Stimulated activated CD4-positive, alpha-beta T cell treated with anti-CD3 and anti-CD28 coated beads, Interleukin-12 subunit alpha, Interleukin-12 subunit beta, amount 100 ng/mL, for 4 hours (primary cell): Measurements from ENCODE around the gene ROBO1.

ENCODE experiments used
- DNase-seq: peaks from one replicate; pipeline ENCODE4 v3.0.0-alpha.2; 2020

The ROBO1 gene

DNA sequence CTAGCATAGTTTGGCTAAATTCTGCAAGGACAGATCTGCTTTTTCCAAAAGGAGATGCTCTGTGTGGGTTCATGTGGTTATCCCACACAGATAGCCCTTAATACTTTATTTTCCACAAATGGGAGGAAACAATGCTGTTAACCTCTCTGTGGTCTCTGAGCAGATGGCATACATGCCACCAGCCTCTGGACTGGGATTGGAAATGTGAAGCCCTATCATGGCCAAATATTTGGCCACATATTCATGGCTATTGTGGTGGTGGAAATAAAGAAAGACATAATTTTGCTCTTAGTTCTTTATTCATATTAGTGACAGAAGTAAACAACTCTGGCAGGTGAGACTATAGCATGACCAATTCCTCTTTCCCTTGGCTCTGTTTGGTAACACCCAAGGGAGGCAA is 726.2 kb downstream of the ROBO1 start:
- DNase-seq, result no peak

DNA sequence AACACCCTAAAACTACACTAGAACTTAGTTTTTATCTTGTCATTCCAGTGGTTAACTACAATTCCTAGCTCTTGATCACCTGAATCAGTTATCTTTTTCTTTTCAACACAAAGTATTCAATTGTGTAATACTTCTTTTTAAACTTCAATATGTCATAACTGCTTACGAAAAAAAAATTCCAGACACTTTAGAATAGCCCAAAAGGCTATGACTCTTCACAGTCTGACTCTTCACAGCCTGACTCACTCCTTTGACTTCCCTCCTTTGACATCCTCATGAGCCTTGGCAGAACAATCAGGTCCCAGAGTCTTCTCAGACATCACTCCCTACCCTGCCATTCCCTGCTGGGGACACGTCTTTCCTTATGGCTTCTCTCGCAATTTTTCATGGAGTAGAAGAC is 727.1 kb downstream of the ROBO1 start:
- DNase-seq, result no peak

DNA sequence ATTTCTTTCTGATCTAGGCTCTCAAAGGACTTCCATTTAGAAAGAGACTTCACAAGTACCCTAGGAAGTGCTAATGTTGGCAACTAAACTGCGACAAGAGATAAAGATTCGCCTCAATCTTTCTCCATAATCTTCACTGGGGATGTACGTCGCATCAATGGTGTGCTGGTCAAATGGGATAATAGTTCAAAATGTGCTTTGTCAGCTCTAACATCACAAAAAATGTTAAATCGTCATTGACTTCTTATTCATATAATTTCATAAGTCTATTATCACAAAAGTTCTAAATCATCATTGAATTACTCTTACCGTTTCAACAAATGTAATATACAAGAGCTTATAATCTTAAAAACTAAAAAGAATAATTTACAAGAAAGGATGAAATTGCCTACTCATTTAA is 727.7 kb downstream of the ROBO1 start:
- no peak for DNase-seq

DNA sequence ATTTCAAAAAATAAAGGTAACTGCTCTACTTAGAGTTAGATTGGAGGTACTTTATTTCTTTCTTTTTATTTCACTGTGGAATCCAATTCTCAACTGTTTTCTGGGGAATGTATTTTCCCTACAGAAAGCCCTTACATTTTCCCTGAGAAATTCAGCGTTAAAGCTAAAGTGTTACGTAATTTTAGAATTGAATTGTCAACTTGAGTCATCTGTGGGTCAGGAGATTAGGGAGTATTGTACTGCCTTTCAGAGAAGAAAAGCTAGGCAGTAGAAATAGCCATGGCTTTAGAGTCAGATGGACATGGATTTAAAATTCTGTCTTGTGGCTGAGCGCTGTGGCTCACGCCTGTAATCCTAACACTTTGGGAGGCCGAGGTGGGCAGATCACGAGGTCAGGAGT is 728.6 kb downstream of the ROBO1 start:
- DNase-seq, result no peak

DNA sequence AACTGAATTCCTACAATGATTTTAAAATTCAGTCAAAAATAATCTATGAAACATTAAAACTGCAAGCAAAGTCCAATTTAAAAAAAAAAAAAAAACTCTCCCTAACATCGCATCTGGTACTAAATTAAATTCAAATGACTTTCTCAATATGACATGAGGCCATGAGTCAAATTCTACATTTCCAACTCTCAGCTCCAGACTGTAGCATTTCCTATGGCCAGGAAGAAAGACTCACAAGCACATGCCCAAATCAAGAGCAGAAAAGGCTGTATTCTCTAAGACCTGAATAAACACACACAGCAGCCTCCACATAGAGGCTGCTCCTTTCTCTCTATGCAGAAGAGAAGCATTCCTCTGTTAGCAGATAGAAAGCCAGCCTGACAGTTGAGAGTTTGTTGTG is 729.2 kb downstream of the ROBO1 start:
- DNase-seq, result no peak

DNA sequence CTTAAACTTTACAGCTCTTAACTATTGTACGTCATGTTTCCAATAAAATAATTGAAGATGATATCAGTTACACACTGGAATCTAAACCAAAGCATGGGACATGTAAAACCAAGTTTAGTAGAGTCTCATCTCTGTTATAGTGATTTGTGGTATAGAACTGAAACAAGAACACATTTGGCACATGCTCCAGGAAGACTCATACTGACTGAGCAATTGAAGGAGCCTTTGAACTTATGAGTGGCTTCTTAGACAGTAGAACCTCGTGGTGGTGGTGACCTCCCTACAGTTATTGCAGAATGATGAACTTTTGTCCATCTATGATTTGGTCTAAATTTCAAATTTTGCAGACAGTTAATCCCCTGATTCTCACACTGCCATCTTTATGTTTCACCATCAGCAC is 729.7 kb downstream of the ROBO1 start:
- DNase-seq, result no peak

DNA sequence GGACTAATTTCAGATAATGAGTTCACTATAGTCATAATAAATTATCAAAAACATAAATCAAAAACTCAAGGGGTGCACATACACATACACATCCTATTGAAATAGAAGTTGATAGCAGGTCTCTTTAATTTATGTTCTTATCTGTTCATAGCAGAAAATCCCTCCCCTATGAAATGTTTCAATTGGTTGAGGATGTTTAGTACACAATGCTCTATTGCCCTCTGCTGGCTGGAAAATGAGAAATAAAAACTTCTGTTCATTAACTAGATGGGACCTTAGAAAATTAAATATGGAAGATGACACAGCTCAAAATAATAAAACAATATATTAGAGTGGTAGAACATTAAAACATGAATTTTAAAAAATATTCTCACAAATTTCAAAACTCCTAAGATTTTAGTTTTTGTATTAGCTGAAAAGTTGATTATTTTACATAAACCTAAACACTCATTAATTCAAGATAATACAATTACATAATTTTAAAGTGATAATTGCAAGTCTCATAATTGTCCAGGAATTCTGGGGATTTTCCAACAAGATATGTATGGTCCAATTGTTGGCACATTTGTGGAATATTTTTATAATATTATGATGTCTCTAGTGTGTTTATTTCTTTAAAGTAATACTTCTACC is 735.0 kb downstream of the ROBO1 start:
- DNase-seq, result no peak

DNA sequence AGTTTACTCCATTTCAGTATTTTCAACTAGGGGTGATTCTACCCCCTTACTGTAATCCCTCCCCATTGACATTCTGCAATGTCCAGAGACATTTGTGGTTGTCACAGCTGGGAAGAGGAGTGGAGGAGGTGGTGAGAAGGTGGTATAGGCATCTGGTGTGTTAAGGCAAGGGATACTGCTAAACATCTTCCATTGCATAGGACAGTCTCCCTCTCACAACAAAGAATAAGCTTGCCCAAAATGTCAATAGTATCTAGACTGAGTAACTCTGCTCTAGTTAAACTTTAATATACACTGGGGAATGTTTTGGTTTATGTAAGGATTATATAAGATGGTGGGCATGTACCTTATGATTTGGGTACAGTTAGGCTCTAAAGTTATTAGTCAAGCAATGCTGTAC is 737.6 kb downstream of the ROBO1 start:
- no peak for DNase-seq

DNA sequence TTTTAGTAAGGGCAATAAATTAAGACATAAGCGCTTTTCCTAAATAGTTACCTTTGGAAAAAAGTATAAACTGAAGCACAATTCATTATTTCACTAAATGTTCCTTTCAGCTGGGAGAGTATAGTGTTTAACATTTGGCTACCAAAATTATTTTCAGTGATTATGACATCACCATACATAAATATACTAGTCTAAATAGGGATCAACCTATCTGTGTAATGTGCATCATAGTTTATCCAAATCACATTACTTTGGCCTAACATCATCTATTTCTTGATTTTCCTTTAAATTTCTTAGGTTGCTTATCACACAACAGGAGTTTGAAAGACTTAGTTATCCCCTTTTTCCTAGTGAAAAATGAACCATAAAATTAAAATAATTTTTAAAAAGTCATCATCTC is 738.9 kb downstream of the ROBO1 start:
- DNase-seq, result no peak

DNA sequence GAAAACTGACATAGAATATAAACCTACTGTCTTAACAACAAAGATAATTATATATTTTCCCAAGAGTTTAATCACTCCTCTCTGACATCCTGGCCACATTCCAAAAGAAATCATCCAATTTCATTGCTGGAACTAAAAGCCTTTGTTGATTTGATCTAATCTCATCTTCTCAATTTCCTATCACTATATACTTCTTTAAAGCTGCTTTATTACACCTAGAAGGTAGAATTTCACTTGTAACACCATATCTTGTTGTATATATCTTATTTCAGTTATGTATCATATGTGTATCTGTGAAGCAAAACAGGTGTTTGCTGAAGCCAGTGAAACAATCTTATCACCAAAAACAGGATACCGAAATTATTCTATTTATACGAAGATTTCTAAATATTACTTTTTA is 740.2 kb downstream of the ROBO1 start:
- no peak for DNase-seq

DNA sequence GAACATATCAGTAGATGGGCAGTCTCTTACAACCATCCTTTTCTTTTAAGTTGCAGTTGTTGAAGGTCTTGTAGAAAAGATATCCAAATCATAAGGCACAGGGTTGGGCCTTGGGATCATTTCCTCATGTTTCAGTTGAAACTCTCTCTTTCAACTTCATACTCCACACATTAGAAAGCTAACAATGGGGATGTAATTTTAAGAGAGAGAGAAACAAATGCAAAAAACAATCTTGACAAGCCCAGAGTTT is 747.9 kb downstream of the ROBO1 start:
- no peak for DNase-seq

DNA sequence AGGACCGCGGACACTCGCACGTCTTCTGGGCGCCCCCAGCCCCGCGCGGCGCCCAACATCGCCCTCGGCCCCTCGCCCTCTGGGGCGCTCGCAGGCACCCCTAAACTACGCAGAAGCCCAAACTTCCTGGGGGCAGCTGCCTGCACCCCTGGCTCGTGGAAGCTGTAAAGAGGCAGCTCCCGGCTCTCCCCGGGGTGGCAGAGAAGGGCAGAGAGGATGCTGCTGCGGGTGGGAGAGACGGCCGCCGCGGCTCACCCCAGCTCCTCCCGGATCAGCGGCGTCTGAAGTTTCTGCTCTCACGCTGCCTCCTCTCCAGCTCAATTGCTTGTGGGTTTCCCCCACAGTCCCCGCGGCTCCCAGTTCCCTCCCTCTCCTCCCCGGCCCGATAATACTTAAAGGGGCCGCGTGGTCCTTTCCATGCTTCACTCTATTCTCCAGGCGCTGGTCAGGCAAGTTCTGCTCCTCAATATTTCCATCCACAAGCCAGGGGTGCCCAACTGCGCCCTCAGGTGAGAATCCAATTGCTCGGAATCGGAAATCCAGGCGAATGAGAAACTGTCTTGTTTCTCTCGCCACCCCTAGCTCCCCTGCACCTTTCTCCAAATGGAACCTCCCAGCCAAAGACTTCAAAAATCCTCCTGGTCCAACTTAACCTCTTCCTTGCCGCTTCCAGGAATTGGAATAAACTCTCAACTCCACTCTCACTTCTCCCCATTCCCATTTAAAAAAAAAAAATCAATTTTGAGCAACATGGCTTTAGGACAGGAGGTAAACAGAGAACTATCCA is 748.5 kb downstream of the ROBO1 start:
- no peak for DNase-seq

DNA sequence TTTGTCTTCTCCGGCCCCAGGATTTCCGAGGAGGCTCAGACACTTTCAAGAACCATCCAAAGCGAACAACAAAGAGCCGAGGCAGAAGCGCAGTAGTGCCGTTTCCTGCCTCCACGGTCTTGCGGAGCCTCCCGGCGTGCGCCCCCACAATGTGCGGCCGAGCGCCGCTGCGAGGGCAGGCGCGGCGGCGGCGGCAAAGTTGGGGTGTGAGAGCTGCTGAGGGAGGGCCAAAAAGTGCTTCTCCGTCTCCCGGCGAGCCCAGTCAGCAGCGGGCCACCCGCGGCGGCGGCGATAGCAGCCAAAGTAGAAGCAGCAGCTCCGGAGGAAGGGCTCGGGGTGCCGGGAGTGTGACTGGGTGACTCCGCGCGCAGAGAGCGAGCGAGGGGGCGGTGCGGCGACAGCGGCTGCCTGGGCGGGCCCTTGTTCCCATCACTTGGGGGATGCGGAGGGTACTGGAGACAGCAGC is 749.1 kb downstream of the ROBO1 start:
- DNase-seq, result no peak

DNA sequence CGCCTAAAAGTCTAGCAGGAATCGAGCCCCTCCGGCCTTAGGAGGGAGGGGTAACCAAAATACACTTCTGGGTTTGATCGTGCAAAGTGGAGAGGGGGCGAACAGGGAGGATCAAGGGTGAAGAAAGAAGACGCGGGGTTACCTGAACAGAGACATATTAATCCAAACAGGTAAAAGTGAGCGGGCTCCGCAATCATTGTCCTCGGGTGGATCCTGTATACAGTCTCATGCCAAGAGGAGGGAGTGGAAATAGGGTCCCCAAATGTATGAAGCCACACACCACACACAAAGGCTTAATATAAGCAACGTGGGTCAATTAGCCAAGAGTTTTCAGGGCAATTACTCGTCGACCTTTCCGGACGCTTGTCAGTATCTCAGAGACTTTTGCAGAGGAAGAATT is 749.5 kb downstream of the ROBO1 start:
- no peak for DNase-seq

DNA sequence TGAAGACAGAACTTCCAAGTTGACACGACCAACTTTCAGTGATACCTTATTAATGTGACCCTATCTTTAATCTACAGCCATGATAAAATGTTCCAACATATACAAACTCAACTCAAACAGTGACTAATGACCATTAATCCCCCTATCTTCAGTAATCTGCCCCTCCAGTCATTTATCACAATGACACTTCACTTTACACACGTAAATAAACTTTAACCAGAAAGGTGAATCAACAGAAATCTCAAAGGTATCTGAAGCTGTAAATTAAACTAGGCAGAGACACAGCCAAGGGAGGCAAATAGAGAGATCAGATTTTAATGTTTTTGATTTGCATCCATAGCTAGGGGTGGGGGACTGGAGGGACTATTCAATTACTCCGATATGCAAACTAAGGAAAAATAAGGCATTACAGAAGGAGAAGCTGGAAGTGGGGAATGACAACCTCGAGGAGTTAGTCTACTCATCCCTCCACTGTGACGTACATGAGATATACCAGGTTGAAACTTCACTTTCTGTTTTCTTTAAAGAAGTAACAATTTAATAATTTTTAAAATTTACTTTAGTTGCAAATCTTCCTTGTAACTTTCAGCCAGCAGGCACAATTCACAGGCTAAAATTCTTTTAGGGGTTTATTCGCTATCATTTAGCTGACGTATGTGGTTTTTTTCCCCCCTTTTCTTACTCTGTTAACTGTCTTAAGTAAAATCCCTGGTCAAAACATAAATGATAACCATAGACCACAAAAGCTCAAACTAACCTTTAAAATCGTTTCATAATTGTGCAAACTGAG is 751.0 kb downstream of the ROBO1 start:
- DNase-seq, result no peak

DNA sequence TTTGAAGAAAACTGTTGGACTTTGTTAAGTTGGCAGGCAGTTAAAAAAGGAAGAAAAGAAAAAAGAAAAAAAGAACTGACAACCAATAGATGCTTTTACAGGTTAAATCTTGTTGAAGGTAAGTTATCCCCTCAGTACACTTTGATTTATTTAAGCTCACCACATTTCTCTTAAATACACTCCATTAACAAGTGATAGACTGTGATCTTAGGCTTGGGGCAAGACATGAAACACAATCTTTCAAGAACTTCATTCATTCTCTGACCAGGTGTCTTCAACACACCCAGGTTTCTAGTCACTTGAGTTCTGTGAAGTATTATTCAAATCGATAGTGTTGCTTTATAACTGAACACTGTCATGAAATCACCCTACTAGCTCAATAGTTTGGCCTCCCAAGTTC is 751.9 kb downstream of the ROBO1 start:
- no peak for DNase-seq

DNA sequence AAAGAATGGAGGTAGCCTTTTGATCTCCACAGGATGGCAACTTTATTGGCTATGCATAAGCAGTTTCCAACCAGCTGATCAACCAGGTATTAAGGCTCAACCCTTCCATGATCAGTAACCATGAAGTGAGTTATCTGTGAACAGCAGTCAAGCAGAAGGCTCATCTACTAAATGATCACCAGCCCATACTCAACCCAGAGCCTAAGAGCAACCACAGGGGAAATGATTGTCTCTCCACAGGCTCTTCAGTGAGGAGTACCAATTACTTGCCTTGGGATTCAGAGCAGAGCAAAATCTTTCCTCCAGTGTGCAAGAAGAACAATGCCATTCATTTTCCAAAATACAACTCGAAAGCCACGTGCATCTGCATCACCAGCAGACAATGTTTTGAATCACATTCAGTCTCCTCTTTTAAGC is 754.8 kb downstream of the ROBO1 start:
- no peak for DNase-seq

DNA sequence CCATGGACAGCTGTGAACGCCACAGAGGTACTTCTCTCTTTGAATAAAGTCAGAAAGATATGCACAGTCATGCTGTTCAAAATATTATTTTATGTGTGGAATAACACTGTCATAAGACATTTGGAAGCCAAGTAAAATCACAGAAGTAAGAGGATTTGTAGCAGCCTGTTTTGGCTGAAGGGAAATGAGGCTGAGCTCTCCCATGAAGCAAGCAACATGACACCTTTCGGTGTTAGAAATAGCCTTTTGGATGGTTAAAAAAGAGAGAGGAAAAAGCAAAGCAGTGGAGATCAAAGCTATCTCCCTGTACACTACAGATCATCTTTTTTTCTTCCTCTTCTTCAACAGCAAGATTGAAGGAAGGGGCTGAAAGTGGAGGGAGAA is 755.3 kb downstream of the ROBO1 start:
- no peak for DNase-seq

DNA sequence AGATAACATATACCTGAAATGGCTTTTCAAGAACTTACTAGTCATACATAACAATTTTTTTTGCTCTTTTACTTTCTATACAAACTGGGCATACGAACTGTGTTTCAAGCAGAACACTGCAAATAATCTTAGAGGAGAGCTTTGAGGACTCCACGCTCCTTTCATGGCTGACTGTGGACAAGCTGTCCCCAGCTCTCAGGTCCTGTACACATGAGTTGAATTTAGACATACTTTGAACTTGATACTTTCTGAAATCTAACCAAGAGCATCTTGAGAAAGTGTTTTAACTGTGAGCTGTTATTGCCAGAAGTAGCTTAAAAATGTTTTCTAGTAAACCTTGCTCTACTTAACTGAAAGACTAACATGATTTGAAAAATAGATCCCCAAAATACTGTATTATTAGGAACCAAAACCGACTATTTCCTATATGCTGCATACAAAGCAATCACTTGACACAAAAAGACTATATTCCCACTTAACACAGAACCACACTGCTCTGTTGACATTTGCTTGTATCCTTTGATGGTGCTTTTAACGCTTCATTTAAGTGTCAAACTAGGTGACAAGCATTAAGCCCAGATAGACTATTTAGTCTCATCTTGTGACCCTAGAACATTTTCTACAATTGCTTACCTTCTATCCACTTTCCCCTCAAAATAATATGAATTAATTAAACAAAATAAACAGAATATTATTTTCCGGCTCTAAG is 755.8 kb downstream of the ROBO1 start:
- no peak for DNase-seq

DNA sequence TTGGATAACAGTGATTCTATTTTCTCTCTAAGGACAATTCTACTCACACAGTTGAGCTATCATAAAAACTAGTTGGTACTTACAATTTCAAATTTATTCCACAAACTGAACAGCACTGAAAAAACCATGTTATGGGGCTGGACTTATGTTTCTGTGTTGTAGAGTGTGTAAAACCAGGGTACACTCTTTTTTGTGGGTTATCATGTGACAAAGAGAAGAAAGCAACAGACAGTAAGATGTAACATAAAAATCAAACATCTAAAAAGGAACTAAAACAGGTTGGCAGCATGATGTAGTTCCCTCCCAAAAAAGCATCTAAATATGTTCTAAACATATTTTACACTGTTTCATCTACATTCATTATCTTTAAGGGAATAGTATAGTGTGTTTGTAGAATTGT is 757.9 kb downstream of the ROBO1 start:
- no peak for DNase-seq

DNA sequence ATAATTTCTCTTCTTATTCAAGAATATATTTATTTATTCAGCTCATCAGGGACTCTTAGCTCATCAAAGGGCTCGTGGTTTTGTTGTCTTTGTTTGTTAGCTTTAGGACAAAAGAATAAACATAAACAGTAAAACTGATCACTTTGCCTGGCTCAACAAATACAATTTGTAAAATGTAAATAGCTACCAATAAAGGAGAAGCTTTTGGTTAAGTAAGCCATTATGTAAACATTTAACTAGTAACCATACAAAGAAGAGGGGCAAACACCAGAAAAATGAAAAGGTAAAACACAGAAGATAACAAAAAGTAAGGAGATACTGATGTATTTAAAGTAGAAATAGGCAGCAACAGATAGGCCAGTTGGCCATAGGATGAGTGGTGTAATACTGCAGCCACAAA is 761.7 kb downstream of the ROBO1 start:
- no peak for DNase-seq

DNA sequence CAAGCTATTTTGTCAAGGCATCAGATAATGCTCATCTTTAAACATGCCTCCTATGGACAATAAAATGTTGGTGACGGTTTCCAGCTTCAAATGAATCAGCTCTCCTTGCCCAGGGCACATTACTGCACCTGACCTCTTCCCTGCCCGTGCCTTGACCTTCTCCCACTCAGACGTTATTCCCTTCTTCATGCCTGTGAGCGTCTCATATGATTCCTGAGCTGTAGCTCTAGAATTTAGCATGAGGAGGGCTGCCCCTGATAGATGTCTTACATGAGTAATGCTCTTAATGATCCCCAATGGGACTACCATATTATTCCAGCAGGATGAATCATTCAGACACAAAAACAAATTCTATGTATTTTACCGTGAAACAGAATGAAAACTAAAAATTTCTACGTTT is 762.7 kb downstream of the ROBO1 start:
- DNase-seq, result no peak

DNA sequence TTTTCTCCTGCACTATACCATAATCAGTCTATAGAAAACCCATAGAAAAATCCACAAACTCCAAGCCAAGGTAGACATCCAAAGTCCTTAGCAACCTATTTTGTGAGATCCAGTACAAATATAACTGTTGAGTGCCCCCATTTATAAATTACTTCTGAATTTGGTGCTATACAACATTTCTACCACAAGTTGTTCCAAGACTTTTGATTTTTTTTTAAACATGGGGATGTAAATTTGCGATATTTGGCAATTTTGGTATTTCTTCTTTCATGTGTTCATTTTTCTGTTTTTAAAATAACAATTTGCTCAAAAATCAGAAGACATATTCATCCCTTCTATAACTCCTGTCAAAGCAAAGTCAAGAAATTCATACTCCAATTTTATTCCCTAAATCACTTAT is 763.8 kb downstream of the ROBO1 start:
- no peak for DNase-seq
